Esophagus squamous epithelium (tissue), 5 donors: ENCODE results near the gene DNAJC22. TPM values are rescaled to one million over a fixed set of nuclear protein-coding genes. Genes with fewer than 3 reads are reported as not detected.

Source experiments
- DNase-seq: peaks from one replicate; lab custom pipeline; 2025; lab: John Stamatoyannopoulos, UW
- H3K27ac ChIP-seq, 4 donors: fragments of 200-600 bp; sonication (generic); one replicate each; pipeline ENCODE4 v1.5.1; 2016 to 2019; ENCODE audit warnings: mild to moderate bottlenecking in 1 of 4
- H3K27me3 ChIP-seq, 4 donors: fragments of 200-600 bp; sonication (generic); 1 replicate in 3 of 4; 2 replicates in 1 of 4; pipeline versions ENCODE4 v1.5.1 to v1.6.0; 2017 to 2021; ENCODE audit warnings: antibody characterized with exemption in 1 of 4
- H3K36me3 ChIP-seq, 3 donors: fragments of 200-600 bp; sonication (generic); one replicate each; pipeline ENCODE4 v1.5.1; 2016 to 2019
- H3K4me1 ChIP-seq, 3 donors: fragments of 200-600 bp; sonication (generic); one replicate each; pipeline ENCODE4 v1.5.1; 2017 to 2019
- H3K4me3 ChIP-seq, 4 donors: fragments of 200-600 bp; sonication (generic); 1 replicate in 3 of 4; 2 replicates in 1 of 4; pipeline ENCODE4 v1.5.1; 2016 to 2019; ENCODE audit warnings: mild to moderate bottlenecking in 2 of 4, moderate library complexity in 1 of 4
- H3K9me3 ChIP-seq, 3 donors: fragments of 200-600 bp; sonication (generic); one replicate each; pipeline ENCODE4 v1.5.1; 2016 to 2019
- POLR2A ChIP-seq, 4 donors: fragments of 450-650 bp; IDR thresholded peaks; one replicate each; pipeline ENCODE4 v1.6.1; 2017; ENCODE audit warnings: antibody characterized with exemption in 4 of 4, mild to moderate bottlenecking in 4 of 4, moderate library complexity in 3 of 4
- WGBS, 2 donors: methylation state at CpG; one replicate each; pipeline ENCODE4 v1.1.5; 2018; 5-methylcytosine and 5-hydroxymethylcytosine counted together
- intact Hi-C: fragments of 100-400 bp; cut with DNase I; formaldehyde crosslinking; loops from one replicate; pipeline ENCODE4 v1.15.0; 2022
- total RNA-seq, 4 donors: library from RNA; depleted of rRNA; stranded (reverse); fragments of >200 nt; gene quantifications; one replicate each; pipeline ENCODE4 v1.1.0, GENCODE V29; 2016
- TF ChIP-seq, protein P1 (sequence below), 6 experiments: fragments of 450-650 bp in 4 of 6; fragments of 200-600 bp in 2 of 6; sonication (generic) in 2 of 6; IDR thresholded peaks; one replicate each; pipeline ENCODE4 v1.5.1; 2016 to 2019; ENCODE audit warnings: antibody characterized with exemption in 6 of 6, mild to moderate bottlenecking in 4 of 6, moderate library complexity in 4 of 6
- donor health status: DM: yes; HTN: yes; CAD: no.

DNAJC22 gene
- total RNA-seq, 4 donors from 2014 or later, result 0.18 to 0.53 TPM; not detected in 2

DNA sequence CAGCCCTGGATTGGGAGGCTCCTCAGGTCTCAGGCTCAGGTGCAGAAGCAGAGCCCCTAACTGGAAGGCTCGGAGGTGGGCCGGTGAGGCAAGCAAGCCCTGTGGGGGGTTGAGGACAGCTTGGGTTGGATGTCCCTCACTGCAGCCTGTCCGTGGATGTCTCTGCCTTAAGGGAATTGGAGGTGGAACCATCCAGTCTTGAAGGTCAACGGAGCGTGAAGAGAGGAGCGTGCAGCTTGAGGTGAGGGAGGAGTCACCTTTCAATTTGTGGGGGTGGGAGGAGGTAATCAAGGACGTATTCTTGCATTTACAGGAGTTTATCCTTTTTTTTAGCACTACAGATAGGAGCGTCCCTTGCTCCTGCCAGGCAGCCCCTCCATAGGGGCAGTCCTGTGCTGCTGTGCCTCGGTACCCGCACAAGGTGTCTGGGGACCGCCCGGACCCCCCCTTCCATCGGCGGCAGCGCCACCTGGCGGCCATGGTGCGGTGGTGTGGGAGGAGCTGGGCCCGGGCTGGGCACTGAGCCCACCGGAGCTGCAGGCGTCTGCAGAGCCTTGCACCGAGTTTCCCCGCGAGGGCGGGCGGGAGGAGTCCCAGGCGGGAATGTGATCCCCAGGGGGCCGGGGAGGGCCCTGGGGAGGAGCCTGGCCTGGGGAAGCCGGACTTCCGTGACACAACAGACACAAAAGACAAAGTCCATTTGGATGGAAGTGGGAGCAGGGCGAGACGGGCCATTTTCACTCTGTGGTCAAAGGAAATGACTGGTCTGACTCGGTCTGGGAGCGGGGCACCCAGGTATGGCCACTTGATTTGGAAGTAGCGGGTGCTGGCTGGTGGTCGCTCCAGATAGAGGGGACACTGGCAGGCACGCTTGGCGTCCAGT, 864 bp downstream of the DNAJC22 start:
- no peak for DNase-seq
- peaks cover 16 to 98% (median 21%) of the 10 kb centered on the region in 4 donors for H3K27me3 ChIP-seq
- no peaks in the 10 kb centered on the region for H3K36me3 ChIP-seq
- peak overlapping the region; percentile 7 to 62 (median 40) for H3K4me3 ChIP-seq
- H3K27ac ChIP-seq, result no peak overlapping the region
- 2 to 18% methylated on average over 6 to 23 of the region's 37 CpGs for whole genome bisulfite sequencing, 2 donors
- intact Hi-C loops, result no loop called here
- H3K4me1 ChIP-seq, result peaks cover 40 to 53% (median 47%) of the 10 kb centered on the region in 3 donors
- H3K9me3 ChIP-seq, result no peaks in the 10 kb centered on the region
- TF ChIP-seq, protein P1, sequence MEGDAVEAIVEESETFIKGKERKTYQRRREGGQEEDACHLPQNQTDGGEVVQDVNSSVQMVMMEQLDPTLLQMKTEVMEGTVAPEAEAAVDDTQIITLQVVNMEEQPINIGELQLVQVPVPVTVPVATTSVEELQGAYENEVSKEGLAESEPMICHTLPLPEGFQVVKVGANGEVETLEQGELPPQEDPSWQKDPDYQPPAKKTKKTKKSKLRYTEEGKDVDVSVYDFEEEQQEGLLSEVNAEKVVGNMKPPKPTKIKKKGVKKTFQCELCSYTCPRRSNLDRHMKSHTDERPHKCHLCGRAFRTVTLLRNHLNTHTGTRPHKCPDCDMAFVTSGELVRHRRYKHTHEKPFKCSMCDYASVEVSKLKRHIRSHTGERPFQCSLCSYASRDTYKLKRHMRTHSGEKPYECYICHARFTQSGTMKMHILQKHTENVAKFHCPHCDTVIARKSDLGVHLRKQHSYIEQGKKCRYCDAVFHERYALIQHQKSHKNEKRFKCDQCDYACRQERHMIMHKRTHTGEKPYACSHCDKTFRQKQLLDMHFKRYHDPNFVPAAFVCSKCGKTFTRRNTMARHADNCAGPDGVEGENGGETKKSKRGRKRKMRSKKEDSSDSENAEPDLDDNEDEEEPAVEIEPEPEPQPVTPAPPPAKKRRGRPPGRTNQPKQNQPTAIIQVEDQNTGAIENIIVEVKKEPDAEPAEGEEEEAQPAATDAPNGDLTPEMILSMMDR (IDR thresholded peaks at IDR 0.05), result peak; percentile 85 to 97 (median 90)
- TF ChIP-seq POLR2A (IDR thresholded peaks at IDR 0.05), result no peak

DNA sequence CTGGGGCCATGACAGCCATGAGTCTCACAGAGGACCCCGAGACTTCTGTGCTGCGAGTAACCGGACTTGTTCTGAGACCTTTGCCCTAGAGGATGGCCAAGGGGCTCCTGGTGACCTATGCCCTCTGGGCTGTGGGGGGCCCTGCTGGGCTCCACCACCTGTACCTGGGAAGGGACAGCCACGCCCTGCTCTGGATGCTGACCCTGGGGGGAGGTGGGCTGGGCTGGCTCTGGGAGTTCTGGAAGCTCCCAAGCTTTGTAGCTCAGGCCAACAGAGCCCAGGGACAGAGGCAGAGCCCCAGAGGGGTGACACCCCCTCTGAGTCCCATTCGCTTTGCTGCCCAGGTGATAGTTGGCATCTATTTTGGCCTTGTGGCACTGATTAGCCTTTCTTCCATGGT, 2.1 kb downstream of the DNAJC22 start:
- no peak overlapping the region for H3K27ac ChIP-seq
- 89 to 100% methylated on average over 4 to 5 of the region's 5 CpGs for WGBS, 2 donors
- peaks cover 32 to 41% (median 35%) of the 10 kb centered on the region in 3 donors for H3K4me1 ChIP-seq
- H3K27me3 ChIP-seq, result peaks cover 16 to 97% (median 21%) of the 10 kb centered on the region in 4 donors
- TF ChIP-seq POLR2A (IDR thresholded peaks at IDR 0.05), result no peak
- TF ChIP-seq, protein P1 (IDR thresholded peaks at IDR 0.05), result no peak
- H3K4me3 ChIP-seq, result no peak overlapping the region
- no peaks in the 10 kb centered on the region for H3K9me3 ChIP-seq
- intact Hi-C loops, result no loop called here
- DNase-seq, result no peak
- no peaks in the 10 kb centered on the region for H3K36me3 ChIP-seq

DNA sequence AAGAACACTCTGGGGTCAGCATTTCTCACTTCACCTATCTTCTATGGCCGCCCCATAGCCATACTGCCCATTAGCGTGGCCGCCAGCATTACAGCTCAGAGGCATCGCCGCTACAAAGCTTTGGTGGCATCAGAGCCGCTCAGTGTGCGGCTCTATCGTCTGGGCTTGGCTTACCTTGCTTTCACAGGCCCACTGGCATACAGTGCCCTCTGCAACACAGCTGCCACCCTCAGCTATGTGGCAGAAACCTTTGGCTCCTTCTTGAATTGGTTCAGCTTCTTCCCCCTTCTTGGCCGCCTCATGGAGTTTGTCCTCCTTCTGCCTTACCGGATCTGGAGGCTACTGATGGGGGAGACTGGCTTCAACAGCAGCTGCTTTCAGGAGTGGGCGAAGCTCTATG, 2.6 kb downstream of the DNAJC22 start:
- 90 to 97% methylated on average over 6 to 11 of the region's 11 CpGs for WGBS, 2 donors
- intact Hi-C loops, result no loop called here
- DNase-seq, result no peak
- Histone ChIP-seq H3K27ac (no peak overlapping the region), H3K4me1 (peaks cover 32 to 38% (median 34%) of the 10 kb centered on the region in 3 donors), H3K27me3 (peaks cover 16 to 93% (median 21%) of the 10 kb centered on the region in 4 donors), H3K36me3 (no peaks in the 10 kb centered on the region), H3K9me3 (no peaks in the 10 kb centered on the region), H3K4me3 (no peak overlapping the region)
- no peak for TF ChIP-seq POLR2A (IDR thresholded peaks at IDR 0.05)
- TF ChIP-seq, protein P1 (IDR thresholded peaks at IDR 0.05), result no peak

DNA sequence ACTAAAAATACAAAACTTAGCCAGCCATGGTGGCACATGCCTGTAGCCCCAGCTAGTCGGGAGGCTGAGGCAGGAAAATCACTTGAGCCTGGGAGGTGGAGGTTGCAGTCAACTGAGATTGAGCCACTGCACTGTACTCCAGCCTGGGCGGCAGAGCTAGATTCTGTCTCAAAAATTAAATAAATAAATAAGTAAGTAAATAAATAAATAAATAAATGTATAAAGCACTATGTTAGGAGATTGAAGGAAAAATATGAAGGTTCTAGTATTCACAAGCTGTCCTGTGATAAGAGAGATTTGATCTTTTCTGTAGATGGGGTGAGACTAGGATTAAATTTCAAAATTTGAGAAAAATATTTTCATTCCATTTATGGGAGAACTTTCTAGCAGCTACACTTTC, 5.7 kb downstream of the DNAJC22 start:
- no peak for DNase-seq
- TF ChIP-seq POLR2A (IDR thresholded peaks at IDR 0.05), result no peak
- TF ChIP-seq, protein P1 (IDR thresholded peaks at IDR 0.05), result no peak
- H3K27me3 ChIP-seq, result peaks cover 0 to 78% (median under 1%) of the 10 kb centered on the region in 4 donors
- H3K4me1 ChIP-seq, result peaks cover 7 to 10% (median 7%) of the 10 kb centered on the region in 3 donors
- no peak overlapping the region for H3K4me3 ChIP-seq
- WGBS, 2 donors, result 74 to 94% methylated on average over 2 of the region's 2 CpGs
- no peaks in the 10 kb centered on the region for H3K36me3 ChIP-seq
- H3K27ac ChIP-seq, result no peak overlapping the region
- intact Hi-C loops, result no loop called here
- H3K9me3 ChIP-seq, result no peaks in the 10 kb centered on the region

DNA sequence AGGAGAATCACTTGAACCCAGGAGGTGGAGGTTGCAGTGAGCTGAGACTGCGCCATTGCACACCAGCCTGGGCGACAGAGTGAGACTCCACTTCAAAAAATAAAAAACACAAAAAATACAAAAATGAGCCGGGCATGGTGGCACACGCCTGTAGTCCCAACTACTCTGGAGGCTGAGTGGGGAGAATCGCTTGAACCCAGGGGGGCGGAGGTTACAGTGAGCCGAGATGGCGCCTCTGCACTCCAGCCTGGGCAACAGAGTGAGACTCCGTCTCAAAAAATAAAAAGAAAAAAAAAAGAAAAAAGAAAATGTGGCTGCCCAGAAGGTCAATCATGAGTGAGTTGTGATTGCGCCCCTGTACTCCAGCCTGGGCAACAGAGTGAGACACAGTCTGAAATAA, 9.2 kb downstream of the DNAJC22 start:
- 87 to 94% methylated on average over 10 of the region's 10 CpGs for WGBS, 2 donors
- Histone ChIP-seq H3K4me1 (peaks cover 4 to 15% (median 10%) of the 10 kb centered on the region in 3 donors), H3K27me3 (peaks cover 0 to 50% (median 0%) of the 10 kb centered on the region in 4 donors), H3K4me3 (no peak overlapping the region), H3K36me3 (no peaks in the 10 kb centered on the region), H3K9me3 (no peaks in the 10 kb centered on the region), H3K27ac (no peak overlapping the region)
- DNase-seq, result no peak
- no peak for TF ChIP-seq POLR2A (IDR thresholded peaks at IDR 0.05)
- intact Hi-C loops, result loop anchor here (5.0 kb wide), 1 partner anchor 156 kb away; no protein-coding TSS in a partner anchor
